Uterine smooth muscle cell (primary cell): ENCODE data around the gene LRRTM4. TPM values are rescaled to one million over a fixed set of nuclear protein-coding genes. Genes with fewer than 3 reads are reported as not detected.

Experiments
- total RNA-seq: library from RNA; depleted of rRNA; stranded (reverse); fragments of >200 nt; gene quantifications from 2 replicates; pipeline ENCODE4 v1.2.3, GENCODE V29; 2014

Gene LRRTM4
- total RNA-seq: not detected in 2 replicates

DNA sequence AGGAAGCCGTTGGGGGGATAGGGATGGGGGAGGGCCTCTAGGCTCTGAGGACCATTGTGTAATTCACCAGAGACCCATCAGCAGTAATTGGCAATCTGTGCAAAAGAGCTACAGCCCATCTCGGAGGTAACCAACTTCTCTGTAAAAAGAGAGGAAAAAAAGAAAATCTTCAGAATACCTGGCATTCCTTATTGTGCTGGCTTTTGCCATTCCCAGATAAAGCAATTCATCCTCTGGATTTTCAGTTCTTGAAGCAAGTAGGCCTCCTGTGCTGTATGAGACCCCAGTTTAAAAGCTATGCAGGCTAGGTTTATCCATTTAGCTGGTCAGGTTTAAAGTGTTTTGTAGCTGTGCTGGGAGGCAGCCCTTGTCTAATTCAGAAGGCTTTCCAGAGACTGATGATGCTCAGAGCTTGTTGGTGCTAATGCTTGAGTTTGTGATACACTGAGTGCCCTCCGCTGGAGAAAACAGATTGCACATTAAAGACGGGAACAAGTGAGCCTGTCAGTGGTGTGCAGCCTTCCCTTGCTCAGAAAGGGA lies at the start of gene LRRTM4:
TSS of gene LRRTM4 (minus strand) at position 446 of the 540 bp plus-strand sequence.

